Prostate gland (tissue), 2 donors: ENCODE results near the gene SLC26A11.

Experiments used
- CTCF ChIP-seq, 4 experiments: fragments of 200-600 bp in 2 of 4; fragments of 450-650 bp in 2 of 4; sonication (generic) in 2 of 4; IDR thresholded peaks; 1 replicate in 3 of 4; 2 replicates in 1 of 4; pipeline ENCODE4 v1.5.1; 2016 to 2019; ENCODE audit warnings: antibody characterized with exemption in 4 of 4, mild to moderate bottlenecking in 2 of 4, moderate library complexity in 2 of 4
- POLR2AphosphoS5 ChIP-seq: sonication (generic); formaldehyde crosslinking; IDR thresholded peaks from one replicate; pipeline ENCODE4 v1.6.1; 2017; ENCODE audit warnings: antibody characterized with exemption

GRCh38 chr17:80253631-80254395 lies 33.6 kb downstream of the SLC26A11 start:
- TF ChIP-seq CTCF (IDR thresholded peaks at IDR 0.05) (no peak), POLR2AphosphoS5 (no peak)
